Activated CD8-positive, alpha-beta memory T cell treated with anti-CD3 and anti-CD28 coated beads, Interleukin-2, amount 50 U/mL, for 1 hour (primary cell): Measurements from ENCODE around the gene C2CD2.

ENCODE experiments used
- DNase-seq: peaks from one replicate; pipeline ENCODE4 v3.0.0-alpha.2; 2020; ENCODE audit errors: extremely low read depth

Gene C2CD2

GRCh38 chr21:41847066-41847804 is 106.6 kb downstream of the C2CD2 start:
- DNase-seq: no peak

GRCh38 chr21:41846536-41846935 is 107.3 kb downstream of the C2CD2 start:
- DNase-seq: no peak

- no peak for DNase-seq
Measured at GRCh38 chr21:41846033-41846317, 107.8 kb downstream of the C2CD2 start.

GRCh38 chr21:41845310-41846032 is 108.3 kb downstream of the C2CD2 start:
- DNase-seq: no peak

- no peak for DNase-seq
Measured at GRCh38 chr21:41843584-41843983, 110.2 kb downstream of the C2CD2 start.

- no peak for DNase-seq
Measured at GRCh38 chr21:41840880-41841279, 112.9 kb downstream of the C2CD2 start.

- DNase-seq: no peak
Measured at GRCh38 chr21:41839387-41840000, 114.3 kb downstream of the C2CD2 start.

- DNase-seq: no peak
Measured at GRCh38 chr21:41837756-41838297, 116.0 kb downstream of the C2CD2 start.

- DNase-seq: no peak
Measured at GRCh38 chr21:41836166-41837015, 117.4 kb downstream of the C2CD2 start.

GRCh38 chr21:41835711-41836154 is 118.1 kb downstream of the C2CD2 start:
- no peak for DNase-seq
